WTC11 (cell line): ENCODE measurements around the gene ANKS3. TPM values are rescaled to one million over a fixed set of nuclear protein-coding genes. Genes with fewer than 3 reads are reported as not detected.

Experiments
- ATAC-seq: fragments of 200-7000 bp; cut with Tn5 transposase; 2 replicates; pipeline ENCODE4 v1.10.0; 2021; ENCODE audit warnings: mild to moderate bottlenecking, moderate library complexity
- CTCF ChIA-PET: fragments of 300-600 bp; sonication (Branson Sonifier 250); formaldehyde crosslinking; loops from one replicate; lab custom pipeline; 2021; ENCODE audit warnings: antibody characterized with exemption; lab: Charles Lee
- POLR2A ChIA-PET: fragments of 350-600 bp; sonication (Branson Sonifier 250); formaldehyde crosslinking; loops from one replicate; lab custom pipeline; 2021; ENCODE audit warnings: antibody characterized with exemption; lab: Charles Lee
- DNase-seq: peaks from one replicate; pipeline ENCODE4 v3.0.0; 2021; ENCODE audit warnings: low spot score
- H3K27ac Mint-ChIP-seq: 2 replicates; pipeline ENCODE4 v1.8.0; 2021; ENCODE audit warnings: mixed read lengths
- H3K27me3 Mint-ChIP-seq: 2 replicates; pipeline ENCODE4 v1.8.0; 2021; ENCODE audit warnings: low read depth, mild to moderate bottlenecking, moderate library complexity, mixed read lengths
- H3K36me3 Mint-ChIP-seq: 2 replicates; pipeline ENCODE4 v1.8.0; 2021; ENCODE audit warnings: mixed read lengths
- H3K4me1 Mint-ChIP-seq: 2 replicates; pipeline ENCODE4 v1.8.0; 2022; ENCODE audit warnings: mixed read lengths
- H3K4me3 Mint-ChIP-seq: 2 replicates; pipeline ENCODE4 v1.8.0; 2021; ENCODE audit warnings: mild to moderate bottlenecking, moderate library complexity, mixed read lengths
- H3K9me3 Mint-ChIP-seq: 2 replicates; pipeline ENCODE4 v1.8.0; 2021; ENCODE audit warnings: mixed read lengths
- ATF1 ChIP-seq: sonication (generic); formaldehyde crosslinking; IDR thresholded peaks from 2 replicates; pipeline ENCODE4 v1.8.1; 2023; ENCODE audit warnings: mild to moderate bottlenecking, moderate library complexity, missing genetic modification reagents
- CREB1 ChIP-seq: sonication (generic); formaldehyde crosslinking; IDR thresholded peaks from 2 replicates; pipeline ENCODE4 v1.8.0; 2023; ENCODE audit warnings: mild to moderate bottlenecking, missing genetic modification reagents
- CREM ChIP-seq: sonication (generic); formaldehyde crosslinking; IDR thresholded peaks from 2 replicates; pipeline ENCODE4 v1.8.1; 2022; ENCODE audit warnings: mild to moderate bottlenecking, missing genetic modification reagents, moderate library complexity
- ESRRA ChIP-seq: sonication (generic); formaldehyde crosslinking; IDR thresholded peaks from 2 replicates; pipeline ENCODE4 v1.8.1; 2022; ENCODE audit warnings: mild to moderate bottlenecking, missing genetic modification reagents, borderline replicate concordance
- IRF1 ChIP-seq: sonication (generic); formaldehyde crosslinking; IDR thresholded peaks from 2 replicates; pipeline ENCODE4 v1.8.0; 2023; ENCODE audit warnings: missing genetic modification reagents
- JAZF1 ChIP-seq: fragments of 250-450 bp; sonication (Bioruptor Pico); IDR thresholded peaks from 2 replicates; pipeline ENCODE4 v1.9.0; 2021; ENCODE audit warnings: moderate library complexity, mild to moderate bottlenecking, inconsistent platforms
- JUN ChIP-seq: sonication (generic); formaldehyde crosslinking; IDR thresholded peaks from 2 replicates; pipeline ENCODE4 v1.8.0; 2023; ENCODE audit warnings: mild to moderate bottlenecking, missing genetic modification reagents
- MYBL2 ChIP-seq: sonication (generic); formaldehyde crosslinking; IDR thresholded peaks from 2 replicates; pipeline ENCODE4 v1.8.1; 2023; ENCODE audit warnings: mild to moderate bottlenecking, moderate library complexity, missing genetic modification reagents
- NR3C1 ChIP-seq: sonication (generic); formaldehyde crosslinking; conservative IDR thresholded peaks from 2 replicates; pipeline ENCODE4 v1.8.1; 2023; ENCODE audit warnings: low read depth, mild to moderate bottlenecking, missing genetic modification reagents
- PRRX2 ChIP-seq: fragments of 250-450 bp; sonication (Bioruptor Pico); IDR thresholded peaks from 2 replicates; pipeline ENCODE4 v1.8.0; 2021; ENCODE audit warnings: mild to moderate bottlenecking
- SP1 ChIP-seq: sonication (generic); formaldehyde crosslinking; conservative IDR thresholded peaks from 2 replicates; pipeline ENCODE4 v1.8.1; 2022; ENCODE audit warnings: missing genetic modification reagents
- STAT6 ChIP-seq: sonication (generic); formaldehyde crosslinking; conservative IDR thresholded peaks from 2 replicates; pipeline ENCODE4 v1.8.1; 2023; ENCODE audit warnings: mild to moderate bottlenecking, low read depth, missing genetic modification reagents, moderate library complexity
- TCF7 ChIP-seq: sonication (generic); formaldehyde crosslinking; IDR thresholded peaks from 2 replicates; pipeline ENCODE4 v1.8.0; 2022; ENCODE audit warnings: mild to moderate bottlenecking, low read depth, missing genetic modification reagents, moderate library complexity
- USF1 ChIP-seq: sonication (generic); formaldehyde crosslinking; IDR thresholded peaks from 2 replicates; pipeline ENCODE4 v1.8.0; 2022; ENCODE audit warnings: mild to moderate bottlenecking, missing genetic modification reagents
- ZBTB21 ChIP-seq: sonication (generic); formaldehyde crosslinking; IDR thresholded peaks from 2 replicates; pipeline ENCODE4 v1.8.1; 2023; ENCODE audit warnings: mild to moderate bottlenecking, missing genetic modification reagents, borderline replicate concordance
- ZNF219 ChIP-seq: sonication (generic); formaldehyde crosslinking; IDR thresholded peaks from 2 replicates; pipeline ENCODE4 v1.8.0; 2023; ENCODE audit warnings: missing genetic modification reagents, mild to moderate bottlenecking, borderline replicate concordance
- ZNF317 ChIP-seq: sonication (generic); formaldehyde crosslinking; IDR thresholded peaks from 2 replicates; pipeline ENCODE4 v1.8.1; 2023; ENCODE audit warnings: low read depth, mild to moderate bottlenecking, moderate library complexity, missing genetic modification reagents, borderline replicate concordance
- ZNF425 ChIP-seq: fragments of 250-450 bp; sonication (Bioruptor Pico); conservative IDR thresholded peaks from 2 replicates; pipeline ENCODE4 v1.9.0; 2021; ENCODE audit warnings: mild to moderate bottlenecking
- ZNF671 ChIP-seq: fragments of 250-450 bp; sonication (Bioruptor Pico); IDR thresholded peaks from 2 replicates; pipeline ENCODE4 v1.8.0; 2021; ENCODE audit warnings: mild to moderate bottlenecking
- total RNA-seq: library from RNA; stranded (reverse); gene quantifications from 3 replicates; pipeline ENCODE4 v1.2.3, GENCODE V29; 2021
- TF ChIP-seq, protein P1 (sequence below): sonication (generic); formaldehyde crosslinking; IDR thresholded peaks from 2 replicates; pipeline ENCODE4 v1.8.1; 2022; ENCODE audit warnings: mild to moderate bottlenecking, missing genetic modification reagents, moderate library complexity, borderline replicate concordance
- TF ChIP-seq, protein P2 (sequence below): sonication (generic); formaldehyde crosslinking; IDR thresholded peaks from 2 replicates; pipeline ENCODE4 v1.8.1; 2023; ENCODE audit warnings: mild to moderate bottlenecking, moderate library complexity, missing genetic modification reagents

The ANKS3 gene
- total RNA-seq, 1 experiment from 2014 or later, result 35.6 TPM

DNA sequence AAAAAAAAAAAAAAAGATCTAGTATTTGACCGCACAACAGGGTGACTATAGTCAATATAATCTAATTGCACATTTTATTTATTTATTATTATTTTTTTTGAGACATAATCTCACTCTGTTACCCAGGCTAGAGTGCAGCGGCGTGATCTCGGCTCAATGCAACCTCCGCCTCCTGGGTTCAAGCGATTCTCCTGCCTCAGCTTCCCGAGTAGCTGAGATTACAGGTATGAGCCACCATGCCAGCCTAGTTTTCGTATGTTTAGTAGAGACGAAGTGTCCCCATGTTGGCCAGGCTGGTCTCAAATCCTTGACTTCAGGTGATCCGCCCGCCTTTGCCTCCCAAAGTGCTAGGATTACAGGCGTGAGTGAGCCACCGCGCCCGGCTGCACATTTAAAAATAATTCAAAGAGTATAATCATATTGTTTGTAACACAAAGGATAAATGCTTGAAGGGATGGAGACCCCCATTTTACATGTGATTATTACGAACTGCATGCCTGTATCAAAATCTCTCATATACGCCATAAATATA lies 794 bp downstream of the ANKS3 start (continued):
- TF ChIP-seq IRF1 (CRISPR knock-in tag) (no peak), ATF1 (CRISPR knock-in tag) (no peak), ZNF671 (CRISPR knock-in tag) (no peak)

DNA sequence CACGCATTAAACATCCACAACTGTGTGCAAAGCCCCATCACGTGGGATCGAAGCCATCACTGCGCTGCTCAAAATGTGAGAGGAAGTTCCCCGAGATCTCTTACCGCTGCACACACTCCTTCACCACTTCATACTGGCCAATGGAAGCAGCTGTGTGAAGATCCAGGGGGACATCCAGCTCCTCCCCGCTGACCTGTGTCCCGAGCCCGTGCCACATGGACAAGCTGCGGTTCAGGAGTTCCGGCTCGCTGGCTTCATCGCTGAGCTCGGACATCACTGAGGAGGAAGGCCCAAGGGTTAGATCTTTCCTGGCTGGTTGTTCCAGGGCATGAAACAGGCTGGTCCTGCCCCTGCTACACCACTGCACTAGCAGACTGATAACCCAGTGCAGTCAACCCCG lies 4.2 kb downstream of the ANKS3 start:
- DNase-seq (no peak), ATAC-seq (no peak)
- POLR2A ChIA-PET, result no interaction called here
- Mint-ChIP-seq H3K27me3 (no peaks in the 10 kb centered on the region), H3K4me1 (peaks cover 4% of the 10 kb centered on the region), H3K4me3 (no peak overlapping the region), H3K36me3 (peaks cover 38% of the 10 kb centered on the region), H3K9me3 (no peaks in the 10 kb centered on the region), H3K27ac (no peak overlapping the region; the same call in 1 of the 2 replicates)
- CTCF ChIA-PET, result no interaction called here
- TF ChIP-seq PRRX2 (CRISPR knock-in tag) (no peak), JAZF1 (CRISPR knock-in tag) (no peak), SP1 (CRISPR knock-in tag) (no peak), NR3C1 (no peak), MYBL2 (CRISPR knock-in tag) (no peak), ZNF219 (no peak), ESRRA (CRISPR knock-in tag) (no peak), CREM (CRISPR knock-in tag) (no peak), ZBTB21 (CRISPR knock-in tag) (no peak), CREB1 (CRISPR knock-in tag) (no peak), ZNF425 (CRISPR knock-in tag) (no peak), ZNF317 (no peak), JUN (CRISPR knock-in tag) (no peak), USF1 (CRISPR knock-in tag) (no peak), STAT6 (CRISPR knock-in tag) (no peak), TCF7 (CRISPR knock-in tag) (no peak)
- TF ChIP-seq, protein P1, sequence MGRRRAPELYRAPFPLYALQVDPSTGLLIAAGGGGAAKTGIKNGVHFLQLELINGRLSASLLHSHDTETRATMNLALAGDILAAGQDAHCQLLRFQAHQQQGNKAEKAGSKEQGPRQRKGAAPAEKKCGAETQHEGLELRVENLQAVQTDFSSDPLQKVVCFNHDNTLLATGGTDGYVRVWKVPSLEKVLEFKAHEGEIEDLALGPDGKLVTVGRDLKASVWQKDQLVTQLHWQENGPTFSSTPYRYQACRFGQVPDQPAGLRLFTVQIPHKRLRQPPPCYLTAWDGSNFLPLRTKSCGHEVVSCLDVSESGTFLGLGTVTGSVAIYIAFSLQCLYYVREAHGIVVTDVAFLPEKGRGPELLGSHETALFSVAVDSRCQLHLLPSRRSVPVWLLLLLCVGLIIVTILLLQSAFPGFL, result no peak
- TF ChIP-seq, protein P2, sequence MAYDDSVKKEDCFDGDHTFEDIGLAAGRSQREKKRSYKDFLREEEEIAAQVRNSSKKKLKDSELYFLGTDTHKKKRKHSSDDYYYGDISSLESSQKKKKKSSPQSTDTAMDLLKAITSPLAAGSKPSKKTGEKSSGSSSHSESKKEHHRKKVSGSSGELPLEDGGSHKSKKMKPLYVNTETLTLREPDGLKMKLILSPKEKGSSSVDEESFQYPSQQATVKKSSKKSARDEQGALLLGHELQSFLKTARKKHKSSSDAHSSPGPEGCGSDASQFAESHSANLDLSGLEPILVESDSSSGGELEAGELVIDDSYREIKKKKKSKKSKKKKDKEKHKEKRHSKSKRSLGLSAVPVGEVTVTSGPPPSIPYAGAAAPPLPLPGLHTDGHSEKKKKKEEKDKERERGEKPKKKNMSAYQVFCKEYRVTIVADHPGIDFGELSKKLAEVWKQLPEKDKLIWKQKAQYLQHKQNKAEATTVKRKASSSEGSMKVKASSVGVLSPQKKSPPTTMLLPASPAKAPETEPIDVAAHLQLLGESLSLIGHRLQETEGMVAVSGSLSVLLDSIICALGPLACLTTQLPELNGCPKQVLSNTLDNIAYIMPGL (CRISPR knock-in tag), result no peak
